HuH-7 (cell line): ENCODE data around the gene NUDT15.
"Not testable (repeated sequence)": the region's sequence is repeated elsewhere in the genome, so short reads cannot be mapped to it uniquely, and the experiment has no call there.

ENCODE experiments used
- DNase-seq: peaks from one replicate; pipeline ENCODE4 v3.0.0; 2011; ENCODE audit warnings: low spot score

Gene NUDT15

DNA sequence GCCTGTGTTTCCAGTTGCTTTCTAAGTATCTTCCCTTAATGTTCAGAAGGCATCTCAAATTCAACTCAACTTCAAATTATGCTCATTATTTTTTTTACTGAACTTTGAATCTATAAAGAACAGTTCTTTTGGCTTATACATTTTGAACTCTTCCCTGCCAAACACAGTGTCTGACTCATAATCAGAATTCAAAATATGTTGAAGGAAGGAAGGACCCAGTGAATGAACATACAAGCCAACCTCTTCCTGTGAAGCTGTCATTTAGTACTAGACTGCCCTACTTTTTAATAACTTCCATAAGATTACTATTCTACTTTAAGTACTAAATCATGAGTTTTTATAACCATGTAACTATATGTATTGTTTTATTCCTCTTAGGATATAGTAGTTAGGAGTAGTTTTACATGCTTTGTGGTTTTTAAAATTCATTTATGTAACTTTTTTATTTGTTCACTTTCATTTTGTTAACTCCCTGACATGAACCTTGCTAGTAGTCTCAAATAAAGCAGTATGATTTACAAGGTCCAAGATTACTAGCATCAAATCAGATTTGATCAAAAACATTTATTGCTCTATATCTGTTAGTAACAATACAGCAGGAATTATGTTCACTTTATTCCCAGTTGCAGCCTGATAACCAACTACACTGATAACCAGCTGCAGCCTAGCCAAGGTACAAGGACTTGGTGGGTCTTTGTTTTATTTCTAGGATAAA is 6.4 kb downstream of the NUDT15 start:
- DNase-seq: no peak

GRCh38 chr13:48050550-48050949 is 13.0 kb downstream of the NUDT15 start:
- DNase-seq: no peak

GRCh38 chr13:48054601-48055000 is 17.1 kb downstream of the NUDT15 start:
- DNase-seq: no peak

GRCh38 chr13:48055712-48056111 is 18.2 kb downstream of the NUDT15 start:
- DNase-seq: no peak

DNA sequence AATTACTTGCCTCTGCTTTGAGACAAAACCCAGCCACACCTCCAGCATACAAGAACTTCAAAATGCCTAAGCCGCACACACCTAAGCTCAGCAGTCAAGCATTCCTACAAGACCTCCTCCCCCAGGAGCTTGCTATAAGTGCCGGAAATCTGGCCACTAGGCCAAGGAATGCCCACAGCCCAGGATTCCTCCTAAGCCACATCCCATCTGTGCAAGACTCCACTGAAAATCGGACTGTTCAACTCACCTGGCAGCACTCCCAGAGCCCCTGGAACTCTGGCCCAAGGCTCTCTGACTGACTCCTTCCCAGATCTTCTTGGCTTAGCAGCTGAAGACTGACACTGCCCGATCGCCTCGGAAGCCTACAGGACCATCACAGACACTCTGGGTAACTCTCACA is 21.0 kb downstream of the NUDT15 start:
- DNase-seq: not testable (repeated sequence)

DNA sequence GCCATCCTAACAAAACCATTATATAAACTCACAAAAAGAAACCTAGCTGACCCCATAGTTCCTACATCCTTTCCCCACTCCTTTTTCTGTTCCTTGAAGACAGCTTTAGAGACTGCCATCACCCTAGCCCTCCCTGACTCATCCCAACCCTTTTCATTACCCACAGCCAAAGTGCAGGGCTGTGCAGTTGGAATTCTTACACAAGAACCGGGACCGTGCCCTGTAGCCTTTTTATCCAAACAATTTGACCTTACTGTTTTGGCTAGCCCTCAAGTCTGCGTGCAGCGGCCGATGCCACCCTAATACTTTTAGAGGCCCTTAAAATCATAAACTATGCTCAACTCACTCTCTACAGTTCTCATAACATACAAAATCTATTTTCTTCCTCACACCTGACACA is 22.4 kb downstream of the NUDT15 start:
- not testable (repeated sequence) for DNase-seq

DNA sequence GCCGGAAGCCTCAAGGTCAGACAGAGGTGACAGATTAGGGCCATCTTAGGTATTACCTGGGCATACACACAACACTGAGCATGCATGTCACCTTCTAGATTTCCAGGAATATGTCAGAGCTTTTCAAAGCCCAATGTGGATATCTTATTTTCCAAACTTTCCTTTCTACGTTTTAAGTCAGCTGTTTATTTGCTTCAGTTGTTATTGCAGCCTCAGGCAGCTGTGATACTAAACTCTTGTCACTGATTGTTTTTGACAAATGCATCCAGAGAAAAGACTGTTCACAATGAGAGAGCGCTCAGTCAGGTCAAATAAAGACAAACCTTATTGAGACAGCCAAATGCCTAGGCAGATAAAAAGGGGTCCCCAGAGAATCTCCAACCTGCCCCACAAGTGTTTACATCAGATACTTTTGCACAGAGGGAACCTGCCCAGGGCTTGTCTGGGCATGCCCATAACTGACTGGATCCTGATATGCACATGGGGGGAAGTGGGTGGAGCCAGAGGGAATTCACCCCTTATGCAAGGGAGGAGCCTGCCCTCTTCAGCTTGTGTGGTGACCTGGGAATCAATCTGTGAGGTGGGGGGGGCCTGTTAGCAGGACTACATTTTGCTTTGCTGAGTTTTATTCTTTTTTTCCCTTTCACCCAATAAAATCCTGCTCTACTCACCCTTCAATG is 28.9 kb downstream of the NUDT15 start:
- no peak for DNase-seq

GRCh38 chr13:48068036-48068435 is 30.5 kb downstream of the NUDT15 start:
- no peak for DNase-seq

DNA sequence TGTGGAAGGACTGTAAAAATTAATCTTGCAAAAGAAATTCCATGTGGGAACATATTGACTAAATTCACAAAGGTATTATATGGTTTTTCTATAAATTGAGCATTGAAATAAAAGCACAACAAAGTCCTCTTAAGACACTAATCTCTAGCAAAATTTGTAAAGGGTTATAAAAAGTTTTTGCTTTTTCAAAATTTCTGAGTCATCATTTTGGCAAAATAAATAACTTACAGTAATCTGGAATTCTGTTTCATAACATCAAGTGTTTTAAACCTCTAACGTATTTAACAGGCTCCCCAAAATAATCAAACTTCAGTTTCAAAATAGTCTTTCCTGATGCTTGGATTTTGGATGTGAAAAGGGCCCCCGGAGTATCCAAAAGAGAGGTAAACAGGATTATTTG is 31.4 kb downstream of the NUDT15 start:
- no peak for DNase-seq

GRCh38 chr13:48069573-48069972 is 32.0 kb downstream of the NUDT15 start:
- DNase-seq: no peak

DNA sequence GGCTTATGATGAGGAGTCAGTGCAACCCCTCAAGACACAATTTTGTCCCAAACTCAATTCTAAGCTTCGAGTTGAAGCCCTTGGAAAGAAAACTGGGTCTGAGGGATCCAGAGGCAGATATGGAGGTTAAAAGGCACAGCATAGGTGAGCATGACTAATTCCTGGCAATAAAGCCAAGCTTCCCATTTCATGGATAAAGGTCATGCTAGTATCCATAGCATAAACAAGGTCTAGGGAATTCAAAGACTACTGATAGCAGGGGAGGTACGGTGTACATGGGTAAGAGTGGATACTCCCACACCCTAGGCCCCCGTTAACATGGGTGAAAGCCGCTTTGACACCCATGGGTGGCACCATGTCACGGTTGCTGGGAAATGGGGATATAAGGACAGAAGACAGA is 33.4 kb downstream of the NUDT15 start:
- no peak for DNase-seq

DNA sequence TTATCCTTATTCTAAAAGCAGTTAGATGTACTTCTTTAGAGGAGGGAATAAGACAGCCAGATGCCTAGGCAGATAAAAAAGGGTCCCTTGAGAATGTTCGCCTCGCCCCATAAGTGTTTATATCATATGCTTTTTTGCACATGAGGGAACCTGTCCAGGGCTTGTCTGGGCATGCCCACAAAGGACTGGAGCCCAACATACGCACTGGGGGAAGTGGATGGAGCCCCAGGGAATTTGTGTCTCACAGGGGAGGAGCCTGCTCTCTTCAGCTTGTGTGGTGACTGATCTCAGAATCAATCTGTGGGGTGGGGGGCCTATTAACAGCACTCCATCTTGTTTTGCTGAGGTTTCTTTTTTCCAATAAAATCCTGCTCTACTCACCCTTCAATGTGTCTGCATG is 34.8 kb downstream of the NUDT15 start:
- DNase-seq: no peak

DNA sequence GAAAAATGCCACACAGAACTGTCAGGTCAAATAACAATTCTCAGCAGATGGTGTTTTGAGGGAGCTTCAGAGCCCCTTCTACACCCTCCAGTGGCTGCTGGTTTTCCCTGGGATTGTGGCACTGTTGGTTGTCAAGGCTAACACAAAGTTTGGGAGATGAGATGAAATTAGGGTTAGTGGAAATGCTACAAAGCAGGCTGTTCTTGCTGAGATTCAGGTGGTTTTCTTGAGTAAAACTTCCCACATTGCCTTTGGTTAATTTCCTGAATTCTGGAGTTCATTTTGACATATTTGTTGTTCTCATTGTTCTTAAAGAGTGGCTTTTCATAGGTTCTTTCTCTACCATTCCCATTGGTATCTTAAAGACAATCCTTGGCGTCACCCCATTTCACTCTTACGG is 35.3 kb downstream of the NUDT15 start:
- no peak for DNase-seq

GRCh38 chr13:48074006-48074405 is 36.5 kb downstream of the NUDT15 start:
- no peak for DNase-seq

DNA sequence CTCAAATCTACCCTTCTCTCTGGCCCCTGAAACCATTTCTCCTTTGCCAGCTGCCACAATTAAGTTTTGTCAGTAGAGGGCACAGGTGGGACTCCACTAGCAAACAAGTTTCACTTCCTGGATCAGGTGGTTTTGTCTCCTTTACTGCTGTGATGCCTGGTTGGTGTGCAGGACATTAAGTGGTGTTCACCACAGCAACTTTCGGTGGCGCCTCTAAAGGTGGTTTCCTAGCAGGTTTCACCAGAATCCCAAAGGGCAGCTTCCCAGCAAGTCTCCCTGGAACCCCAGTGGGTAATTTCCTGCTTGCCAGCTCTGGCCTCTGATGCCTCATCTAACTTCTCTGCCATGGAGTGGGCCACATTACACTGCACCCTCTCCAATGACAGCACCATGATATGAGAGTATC is 40.7 kb downstream of the NUDT15 start:
- peak; percentile 18 for DNase-seq

DNA sequence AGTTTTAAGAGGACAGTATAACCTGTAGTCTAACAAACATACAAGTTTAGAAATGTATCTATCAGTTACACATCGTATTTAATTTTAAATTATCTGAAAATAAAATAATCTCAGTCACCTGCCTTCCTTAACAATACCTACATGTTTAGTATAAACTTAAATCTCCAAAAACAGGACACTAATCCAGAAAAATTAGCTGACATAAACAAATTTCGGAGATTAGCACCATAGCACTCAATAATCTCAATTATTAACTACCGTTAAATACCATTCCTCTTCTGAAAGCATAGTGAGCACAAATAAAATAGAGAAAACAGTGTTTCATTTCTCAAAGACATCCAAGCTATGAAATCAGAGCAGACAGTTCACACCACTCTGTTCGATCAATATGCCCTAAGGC is 44.2 kb downstream of the NUDT15 start:
- no peak for DNase-seq

DNA sequence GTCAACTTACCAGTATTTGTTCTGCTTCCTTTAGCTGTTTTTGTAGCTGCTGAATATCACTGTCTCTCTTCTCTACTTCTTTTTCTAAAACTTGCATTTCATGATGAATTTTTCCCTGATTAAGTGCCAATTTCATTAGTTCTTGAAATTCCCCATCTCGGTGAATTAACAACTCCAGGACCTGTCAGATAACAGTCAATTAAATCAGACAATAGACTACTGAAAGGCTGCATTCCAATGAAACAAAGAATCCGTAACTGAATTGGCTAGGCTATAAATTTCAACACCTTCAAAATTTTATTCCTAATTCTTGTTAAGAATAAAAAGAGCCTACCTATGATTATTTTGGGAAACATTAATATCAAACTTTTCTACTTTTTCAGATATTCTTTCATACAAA is 48.7 kb downstream of the NUDT15 start:
- no peak for DNase-seq

DNA sequence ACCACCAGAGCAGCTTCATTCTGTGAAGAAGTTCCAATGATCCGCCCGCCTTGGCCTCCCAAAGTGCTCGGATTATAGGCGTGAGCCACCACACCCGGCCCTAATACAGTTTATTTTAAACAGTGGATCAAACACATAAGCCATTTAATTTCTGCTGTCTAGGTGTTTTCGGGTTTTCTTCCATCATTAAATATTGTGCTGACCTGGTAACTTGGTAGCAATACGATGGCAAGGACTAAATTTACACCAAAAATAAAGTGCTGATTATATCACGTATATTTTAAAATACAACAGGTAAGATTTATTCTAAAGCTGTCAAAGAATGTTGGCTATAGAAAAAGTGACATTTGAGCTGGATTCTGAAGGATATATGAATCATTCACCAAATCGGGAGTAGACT is 56.1 kb downstream of the NUDT15 start:
- DNase-seq: no peak

GRCh38 chr13:48094404-48094780 is 56.9 kb downstream of the NUDT15 start:
- no peak for DNase-seq

DNA sequence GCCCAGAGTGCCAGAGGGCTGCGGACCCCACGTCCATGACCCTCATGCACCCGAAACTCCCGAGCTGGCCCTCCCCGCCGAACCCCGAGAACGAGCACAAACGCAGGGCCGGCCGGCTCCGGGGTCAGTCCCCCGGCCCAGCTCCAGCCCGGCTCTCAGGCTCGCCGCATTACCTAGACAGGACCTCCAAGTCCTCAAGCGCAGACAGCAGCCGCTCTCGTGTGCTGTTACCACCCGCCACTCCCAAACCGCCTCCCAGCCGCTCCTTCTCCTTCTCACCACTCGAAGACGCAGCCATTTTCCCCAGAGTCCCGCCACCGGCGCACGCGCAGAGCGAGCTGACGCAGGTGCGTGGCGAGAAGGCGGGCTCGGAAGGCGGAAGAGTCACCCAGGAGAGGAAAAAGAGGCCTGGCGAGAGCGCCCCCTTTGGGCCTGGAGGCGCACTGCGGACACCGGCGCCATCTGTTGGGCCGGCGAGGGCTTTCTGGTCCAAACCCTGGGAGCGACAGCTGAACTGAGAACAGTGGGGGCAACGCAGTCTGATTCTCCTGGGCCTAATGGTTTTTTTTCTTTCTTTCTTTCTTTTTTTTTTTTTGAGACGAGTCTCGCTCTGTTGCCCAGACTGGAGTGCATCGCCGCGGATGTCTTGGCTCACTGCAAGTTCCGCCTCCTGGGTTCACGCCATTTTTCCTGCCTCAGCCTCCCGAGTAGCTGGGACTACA is 57.4 kb downstream of the NUDT15 start, which contains the start of gene MED4:
Gene MED4 (minus strand): TSS at position 324 of the 722 bp plus-strand sequence. CDS start 26 bp downstream, at position 298.
- DNase-seq: peak; percentile 84

- peak; percentile 34 for DNase-seq
These were observed 59.1 kb downstream of the NUDT15 start for GRCh38 chr13:48096670-48097069.
